GM06990 (cell line): ENCODE measurements around the gene DIAPH2.

Experiments used
- DNase-seq: peaks from one replicate; pipeline ENCODE4 v3.0.0-alpha.2; 2011; ENCODE audit not compliant: insufficient read length; ENCODE audit errors: extremely low read depth
- H3K27me3 ChIP-seq: replicated peaks from 2 replicates; pipeline ENCODE4 v1.6.0; 2011; ENCODE audit warnings: low read length; ENCODE audit not compliant: control insufficient read depth, insufficient read depth
- H3K36me3 ChIP-seq: 2 replicates; pipeline ENCODE4 v1.5.1; 2011; ENCODE audit warnings: low read length; ENCODE audit not compliant: control insufficient read depth, insufficient read depth
- H3K4me3 ChIP-seq: replicated peaks from 2 replicates; pipeline ENCODE4 v1.5.1; 2011; ENCODE audit warnings: low read depth, mild to moderate bottlenecking, control low read depth, low read length
- TF ChIP-seq, protein P1 (sequence below): IDR thresholded peaks from 2 replicates; pipeline ENCODE4 v1.5.1; 2011; ENCODE audit warnings: low read length, control low read depth, mild to moderate bottlenecking, inconsistent platforms; ENCODE audit not compliant: insufficient read depth, poor library complexity, severe bottlenecking

DIAPH2 gene

GRCh38 chrX:97006167-97006566 is 321.5 kb downstream of the DIAPH2 start:
- DNase-seq: no peak
- Histone ChIP-seq H3K36me3 (no peaks in the 10 kb centered on the region), H3K27me3 (no peaks in the 10 kb centered on the region), H3K4me3 (no peak overlapping the region)
- TF ChIP-seq, protein P1, sequence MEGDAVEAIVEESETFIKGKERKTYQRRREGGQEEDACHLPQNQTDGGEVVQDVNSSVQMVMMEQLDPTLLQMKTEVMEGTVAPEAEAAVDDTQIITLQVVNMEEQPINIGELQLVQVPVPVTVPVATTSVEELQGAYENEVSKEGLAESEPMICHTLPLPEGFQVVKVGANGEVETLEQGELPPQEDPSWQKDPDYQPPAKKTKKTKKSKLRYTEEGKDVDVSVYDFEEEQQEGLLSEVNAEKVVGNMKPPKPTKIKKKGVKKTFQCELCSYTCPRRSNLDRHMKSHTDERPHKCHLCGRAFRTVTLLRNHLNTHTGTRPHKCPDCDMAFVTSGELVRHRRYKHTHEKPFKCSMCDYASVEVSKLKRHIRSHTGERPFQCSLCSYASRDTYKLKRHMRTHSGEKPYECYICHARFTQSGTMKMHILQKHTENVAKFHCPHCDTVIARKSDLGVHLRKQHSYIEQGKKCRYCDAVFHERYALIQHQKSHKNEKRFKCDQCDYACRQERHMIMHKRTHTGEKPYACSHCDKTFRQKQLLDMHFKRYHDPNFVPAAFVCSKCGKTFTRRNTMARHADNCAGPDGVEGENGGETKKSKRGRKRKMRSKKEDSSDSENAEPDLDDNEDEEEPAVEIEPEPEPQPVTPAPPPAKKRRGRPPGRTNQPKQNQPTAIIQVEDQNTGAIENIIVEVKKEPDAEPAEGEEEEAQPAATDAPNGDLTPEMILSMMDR: no peak

DNA sequence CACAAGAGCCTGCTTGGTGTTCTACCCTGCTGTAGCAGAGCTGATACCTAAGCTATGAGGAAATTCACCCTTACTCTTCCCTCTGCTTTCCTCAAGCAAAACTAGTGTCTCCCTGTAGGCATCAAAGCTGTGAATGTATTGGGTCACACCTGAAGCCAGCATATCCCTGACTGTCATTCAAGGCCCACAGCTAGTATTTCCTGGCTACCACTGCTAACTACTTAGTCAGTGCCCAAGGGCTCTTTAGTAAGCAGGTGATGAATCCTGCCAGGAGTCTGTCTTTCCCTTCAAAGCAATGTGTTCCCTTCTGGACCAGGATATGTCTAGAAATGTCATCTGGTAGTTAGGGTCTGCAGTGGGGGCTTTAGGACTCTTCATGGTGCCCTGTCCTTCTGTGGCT is 324.7 kb downstream of the DIAPH2 start:
- H3K36me3 ChIP-seq: no peaks in the 10 kb centered on the region
- TF ChIP-seq, protein P1: no peak
- H3K4me3 ChIP-seq: no peak overlapping the region
- no peak for DNase-seq
- H3K27me3 ChIP-seq: no peaks in the 10 kb centered on the region

GRCh38 chrX:97011540-97011939 is 326.9 kb downstream of the DIAPH2 start:
- DNase-seq: no peak
- Histone ChIP-seq H3K27me3 (no peaks in the 10 kb centered on the region), H3K4me3 (no peak overlapping the region), H3K36me3 (no peaks in the 10 kb centered on the region)
- TF ChIP-seq, protein P1: no peak

- no peaks in the 10 kb centered on the region for H3K27me3 ChIP-seq
- H3K4me3 ChIP-seq: no peak overlapping the region
- no peaks in the 10 kb centered on the region for H3K36me3 ChIP-seq
- no peak for DNase-seq
- TF ChIP-seq, protein P1: no peak
Measured at GRCh38 chrX:97016106-97016505, 331.5 kb downstream of the DIAPH2 start.

GRCh38 chrX:97021680-97022079 is 337.0 kb downstream of the DIAPH2 start:
- DNase-seq: no peak
- TF ChIP-seq, protein P1: no peak
- Histone ChIP-seq H3K27me3 (no peaks in the 10 kb centered on the region), H3K4me3 (no peak overlapping the region), H3K36me3 (no peaks in the 10 kb centered on the region)

DNA sequence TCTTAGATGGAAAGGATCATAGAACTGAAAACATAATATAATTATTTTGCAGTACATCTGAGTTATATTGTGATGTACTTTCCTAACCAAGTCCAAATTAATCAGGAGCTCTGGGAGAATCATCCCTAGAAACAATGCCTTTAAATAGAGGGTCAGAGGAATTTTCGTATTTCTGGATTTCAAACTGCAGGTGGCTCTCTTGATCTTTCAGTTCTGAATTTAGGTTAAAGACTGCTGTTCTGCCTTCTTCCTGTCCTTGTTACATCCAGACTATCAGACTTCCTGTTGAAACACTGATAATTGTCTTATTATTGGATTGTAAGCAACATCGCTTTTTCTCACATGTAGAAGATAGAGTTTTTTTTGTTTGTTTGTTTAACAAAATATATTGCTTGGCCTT is 341.8 kb downstream of the DIAPH2 start:
- H3K36me3 ChIP-seq: no peaks in the 10 kb centered on the region
- TF ChIP-seq, protein P1: no peak
- no peak for DNase-seq
- no peak overlapping the region for H3K4me3 ChIP-seq
- H3K27me3 ChIP-seq: no peaks in the 10 kb centered on the region
